Measurements from ENCODE around the gene TMEM175. TPM values are rescaled to one million over a fixed set of nuclear protein-coding genes. Genes with fewer than 3 reads are reported as not detected.
A peak's percentile ranks its signal among the peaks of the same experiment; 100 is the strongest.

The TMEM175 gene
- total and polyA plus RNA-seq, 9 of the 15 experiments (the other 6 are each of a cell fraction or from before 2014, with no cell fraction given): 0.13 to 30.9 (median 9.4) TPM

DNA sequence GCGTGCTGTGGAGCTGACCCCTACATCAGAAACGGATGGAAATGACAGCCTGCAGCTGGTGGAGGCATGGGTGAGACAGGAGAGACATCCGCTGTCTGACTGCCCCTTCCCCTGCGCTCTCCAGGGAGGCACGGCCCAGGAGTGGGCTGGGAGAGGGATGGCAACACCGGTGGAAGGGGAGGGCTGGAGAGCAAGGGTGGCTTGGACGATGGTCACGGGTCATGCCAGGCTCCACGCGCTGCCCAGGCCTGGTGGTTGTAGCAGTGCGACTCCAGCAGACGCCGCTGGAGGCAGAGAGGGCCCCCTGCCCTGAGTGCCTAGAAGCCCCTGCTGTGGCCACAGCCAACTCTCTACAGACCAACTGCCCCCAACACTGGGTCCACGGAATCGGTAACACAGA lies 48.0 kb upstream of the TMEM175 start:
- Histone ChIP-seq H3K4me2 (ENCODE audit: insufficient read depth, low read length) (no peak overlapping the region), H4K20me1 (replicated peaks; ENCODE audit: control insufficient read depth, insufficient read depth, low read length) (no peaks in the 10 kb centered on the region), H3K36me3 (ENCODE audit: control insufficient read depth, insufficient read depth, low read length) (peaks cover 92% of the 10 kb centered on the region; the same call in 2 of the 3 replicates), H3K79me2 (ENCODE audit: control insufficient read depth, insufficient read depth, low read length) (no peaks in the 10 kb centered on the region), H3K9ac (ENCODE audit: insufficient read depth in 1 of 2, low read depth in 2 of 2, low read length in 2 of 2) (peak overlapping the region in 1 of 2 experiments; percentile 26; a peak in 1 of 4 replicates), H3K27ac (ENCODE audit: extremely low read depth, low read depth, low read length) (no peak overlapping the region), H2AFZ (ENCODE audit: low read depth, low read length) (no peak overlapping the region), H3K9me3 (replicated peaks; ENCODE audit: control insufficient read depth, insufficient read depth, low read depth, low read length) (peaks cover 6% of the 10 kb centered on the region), H3K27me3 (ENCODE audit: control insufficient read depth in 2 of 2, insufficient read depth in 2 of 2, low read length in 2 of 2) (no peaks in the 10 kb centered on the region), H3K4me1 (replicated peaks in 1 of 2; ENCODE audit: control insufficient read depth in 2 of 2, insufficient read depth in 2 of 2, low read length in 2 of 2) (peaks cover 0 to 7% of the 10 kb centered on the region in 2 experiments; a peak in 1 of 5 replicates), H3K4me3 (no peak overlapping the region), H3K9me1 (ENCODE audit: control insufficient read depth, insufficient read depth, low read length) (no peaks in the 10 kb centered on the region)
- in situ Hi-C loops (cut with MboI): no loop called here
- FAIRE-seq (no peak), ATAC-seq (no peak), DNase-seq (ENCODE audit: extremely low read depth in 1 of 4, low spot score in 3 of 4) (no peak)
- CTCF ChIA-PET (ENCODE audit: low intra/inter-chr PET ratio): no interaction called here
- TF ChIP-seq ZNF146 (CRISPR knock-in tag; IDR thresholded peaks at IDR 0.05; ENCODE audit: unreplicated experiment) (no peak), RBM15 (IDR thresholded peaks at IDR 0.05; ENCODE audit: insufficient read depth, low read length) (no peak), ERF (CRISPR knock-in tag; IDR thresholded peaks at IDR 0.05) (no peak), AFF4 (CRISPR knock-in tag; IDR thresholded peaks at IDR 0.05) (no peak), KLF13 (tag; IDR thresholded peaks at IDR 0.05; ENCODE audit: borderline replicate concordance, low read depth) (no peak), ZC3H8 (IDR thresholded peaks at IDR 0.05) (no peak), PHTF2 (CRISPR knock-in tag; IDR thresholded peaks at IDR 0.05) (no peak), NR2C2 (CRISPR knock-in tag; IDR thresholded peaks at IDR 0.05) (no peak), NR2C2 (tag; IDR thresholded peaks at IDR 0.05) (no peak), NCOA4 (IDR thresholded peaks at IDR 0.05; ENCODE audit: partially characterized antibody) (no peak), POLR3G (IDR thresholded peaks at IDR 0.05; ENCODE audit: extremely low read depth, insufficient read length, insufficient replicate concordance) (no peak), SREBF1 (IDR thresholded peaks at IDR 0.05; ENCODE audit: borderline replicate concordance, low read depth, low read length) (no peak)
- TF ChIP-seq, protein P1, sequence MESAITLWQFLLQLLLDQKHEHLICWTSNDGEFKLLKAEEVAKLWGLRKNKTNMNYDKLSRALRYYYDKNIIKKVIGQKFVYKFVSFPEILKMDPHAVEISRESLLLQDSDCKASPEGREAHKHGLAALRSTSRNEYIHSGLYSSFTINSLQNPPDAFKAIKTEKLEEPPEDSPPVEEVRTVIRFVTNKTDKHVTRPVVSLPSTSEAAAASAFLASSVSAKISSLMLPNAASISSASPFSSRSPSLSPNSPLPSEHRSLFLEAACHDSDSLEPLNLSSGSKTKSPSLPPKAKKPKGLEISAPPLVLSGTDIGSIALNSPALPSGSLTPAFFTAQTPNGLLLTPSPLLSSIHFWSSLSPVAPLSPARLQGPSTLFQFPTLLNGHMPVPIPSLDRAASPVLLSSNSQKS (CRISPR knock-in tag; IDR thresholded peaks at IDR 0.05): no peak
- BruUV-seq (replicated peaks): no TSS peak
- intact Hi-C loops (cut with micrococcal nuclease): no loop called here
- POLR2A ChIA-PET: interaction anchor here (0.7 kb wide), 1 partner anchor 341 kb away, joined by 3 read pairs; no protein-coding TSS in a partner anchor
- WGBS (ENCODE audit: insufficient coverage, low coverage, missing lambda C conversion rate): 91% methylated on average over 15 of the region's 15 CpGs

Data from K562 (cell line).